Measurements from ENCODE around the gene LRRC4.

DNA sequence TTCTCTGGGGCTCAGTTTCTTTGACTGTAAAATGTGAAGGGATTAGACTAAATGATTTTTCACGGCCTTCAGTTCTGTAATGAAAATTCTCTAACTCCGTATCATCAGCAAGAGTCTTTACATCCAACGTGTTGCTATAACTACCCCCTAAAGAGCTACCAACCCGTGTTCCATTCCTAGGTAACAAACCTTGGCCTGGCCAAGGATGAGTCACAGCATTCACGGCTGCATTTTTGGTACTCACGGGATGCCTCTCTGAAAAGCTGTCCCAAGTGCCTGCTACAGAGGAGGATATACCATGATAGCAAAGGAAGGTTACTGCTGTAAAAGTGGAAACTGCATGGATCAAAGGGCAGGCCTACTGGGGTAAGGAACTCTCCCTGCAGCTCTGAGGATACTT, 5.9 kb downstream of the LRRC4 start:
- no peak for TF ChIP-seq YY1 (IDR thresholded peaks at IDR 0.05; ENCODE audit: insufficient read depth, insufficient read length)
- no peak for TF ChIP-seq SUZ12 (IDR thresholded peaks at IDR 0.05; ENCODE audit: extremely low read depth, insufficient read depth, insufficient read length)
- no peak for TF ChIP-seq ZNF274 (IDR thresholded peaks at IDR 0.05; ENCODE audit: low read depth, low read length)

Measured in NT2/D1 (cell line).